Activated CD8-positive, alpha-beta memory T cell treated with anti-CD3 and anti-CD28 coated beads for 4 hours (primary cell): ENCODE results near the gene METTL27.
"Not testable (repeated sequence)": the region's sequence is repeated elsewhere in the genome, so short reads cannot be mapped to it uniquely, and the experiment has no call there.

ENCODE experiments used
- DNase-seq, 2 donors: peaks; one replicate each; pipeline ENCODE4 v3.0.0-alpha.2; 2020; ENCODE audit warnings: low read depth in 2 of 2

The METTL27 gene

DNA sequence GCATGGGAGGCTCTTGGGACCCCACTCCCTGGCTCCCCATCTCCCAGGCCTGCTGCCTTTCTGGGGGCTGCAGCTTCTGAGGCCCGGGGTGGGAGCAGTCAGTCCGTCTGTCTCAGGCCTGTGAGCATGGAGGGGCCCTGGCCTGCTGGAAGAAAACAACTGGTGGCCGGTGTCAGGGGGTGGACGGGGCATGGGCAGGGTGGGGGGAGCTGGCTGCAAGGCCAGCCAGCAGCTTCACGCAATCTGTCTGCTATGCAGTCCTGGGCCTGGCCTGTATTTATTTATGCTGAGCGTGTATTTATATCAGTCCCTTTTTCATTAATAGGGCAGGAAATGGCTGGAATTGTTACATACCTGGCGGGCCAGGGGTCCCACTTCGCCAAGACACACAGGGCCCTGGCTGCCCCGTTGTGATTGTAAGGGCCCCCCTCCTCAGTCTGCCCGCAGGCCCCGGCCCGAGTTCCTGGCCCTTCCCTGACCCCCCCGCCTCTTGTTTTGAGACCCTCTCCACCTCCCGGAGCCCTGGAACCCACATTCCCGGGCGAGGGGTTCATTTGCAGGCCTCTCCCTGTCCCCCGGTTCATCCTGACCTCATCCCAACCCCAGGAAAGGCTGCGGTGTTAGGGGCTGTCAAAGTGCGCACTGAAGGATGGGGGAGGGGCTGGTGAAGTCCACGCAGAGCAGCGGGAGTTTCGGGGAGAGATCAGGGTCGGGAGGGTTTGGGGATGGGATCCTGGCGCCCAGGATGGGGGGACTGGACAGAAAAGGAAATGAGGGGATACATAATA is 26.9 kb upstream of the METTL27 start:
- no peak for DNase-seq

- DNase-seq = no peak
These were observed 24.1 kb upstream of the METTL27 start for GRCh38 chr7:73866446-73866767.

GRCh38 chr7:73865738-73866445 is 23.6 kb upstream of the METTL27 start:
- no peak for DNase-seq

DNA sequence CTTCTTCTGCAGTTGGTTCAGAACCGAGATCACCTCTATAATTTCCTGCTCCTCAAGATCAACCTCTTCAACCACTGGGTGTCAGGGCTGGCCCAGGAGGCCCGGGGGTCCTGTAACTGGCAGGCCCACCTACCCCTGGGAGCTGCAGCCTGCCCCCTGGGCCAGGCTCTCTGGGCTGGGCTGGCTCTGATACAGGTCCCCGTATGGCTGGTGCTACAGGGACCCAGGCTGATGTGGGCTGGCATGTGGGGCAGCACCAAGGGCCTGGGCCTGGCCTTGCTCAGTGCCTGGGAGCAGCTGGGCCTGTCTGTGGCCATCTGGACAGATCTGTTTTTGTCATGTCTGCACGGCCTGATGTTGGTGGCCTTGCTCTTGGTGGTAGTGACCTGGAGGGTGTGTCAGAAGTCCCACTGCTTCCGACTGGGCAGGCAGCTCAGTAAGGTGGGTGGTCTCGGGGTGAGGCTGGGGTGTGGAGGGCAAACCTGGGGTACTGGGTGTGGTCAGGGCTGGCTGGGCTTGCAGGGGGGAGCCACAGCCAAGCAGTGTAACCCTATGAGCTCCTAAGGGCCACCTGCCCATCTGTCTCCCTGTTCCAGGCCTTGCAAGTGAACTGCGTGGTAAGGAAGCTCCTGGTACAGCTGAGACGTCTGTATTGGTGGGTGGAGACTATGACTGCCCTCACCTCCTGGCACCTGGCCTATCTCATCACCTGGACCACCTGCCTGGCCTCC is 22.8 kb upstream of the METTL27 start:
- DNase-seq = no peak

DNA sequence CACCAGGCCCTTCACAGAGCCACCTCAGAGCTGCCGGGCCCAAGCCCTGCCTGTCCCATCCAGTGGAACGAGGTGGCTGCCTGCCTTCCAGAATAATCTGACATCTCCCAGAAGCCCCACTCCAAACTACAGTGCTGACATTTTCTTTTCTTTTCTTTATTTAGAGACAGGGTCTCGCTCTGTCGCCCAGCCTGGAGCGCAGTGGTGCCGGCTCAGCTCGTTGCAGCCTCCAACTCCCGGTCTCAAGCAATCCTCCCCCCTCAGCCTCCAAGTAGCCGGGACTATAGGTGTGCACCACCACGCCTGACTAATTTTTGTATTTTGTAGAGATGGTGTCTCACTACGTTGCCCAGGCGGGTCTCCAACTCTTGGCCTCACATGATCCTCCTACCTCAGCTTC is 19.0 kb upstream of the METTL27 start:
- DNase-seq = no peak

DNA sequence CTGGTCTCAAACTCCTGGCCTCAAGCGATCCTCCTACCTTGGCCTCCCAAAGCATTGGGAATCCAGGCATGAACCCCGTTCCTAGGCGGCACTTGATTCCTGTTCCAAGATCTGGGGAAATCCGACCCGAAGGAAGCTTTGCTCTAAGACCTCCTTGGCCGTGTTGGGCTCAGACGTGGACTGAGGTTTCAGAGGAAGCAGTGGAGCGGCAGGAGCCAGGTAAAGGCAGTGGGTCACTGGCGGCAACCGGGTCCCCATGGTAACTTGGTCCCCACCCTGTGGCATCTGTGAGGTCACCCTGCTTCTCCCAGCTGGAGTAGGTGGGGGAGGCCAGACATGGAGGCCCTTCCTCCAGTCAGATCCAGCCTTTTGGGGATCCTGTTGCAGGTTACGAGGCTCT is 18.5 kb upstream of the METTL27 start, which contains the start of gene TMEM270:
TSS of gene TMEM270 (plus strand) at position 301 of the 400 bp plus-strand sequence. CDS start at position 337, 36 bp downstream.
- no peak for DNase-seq

- DNase-seq = no peak
These were observed 16.5 kb upstream of the METTL27 start for GRCh38 chr7:73858807-73859206.

- DNase-seq = no peak
These were observed 14.6 kb upstream of the METTL27 start for GRCh38 chr7:73856941-73857340.

- DNase-seq = no peak
These were observed 10.2 kb upstream of the METTL27 start for GRCh38 chr7:73852500-73852899.

- no peak for DNase-seq
These were observed 9.4 kb upstream of the METTL27 start for GRCh38 chr7:73851410-73852338.

- DNase-seq = no peak
These were observed 8.5 kb upstream of the METTL27 start for GRCh38 chr7:73850781-73851207.

DNA sequence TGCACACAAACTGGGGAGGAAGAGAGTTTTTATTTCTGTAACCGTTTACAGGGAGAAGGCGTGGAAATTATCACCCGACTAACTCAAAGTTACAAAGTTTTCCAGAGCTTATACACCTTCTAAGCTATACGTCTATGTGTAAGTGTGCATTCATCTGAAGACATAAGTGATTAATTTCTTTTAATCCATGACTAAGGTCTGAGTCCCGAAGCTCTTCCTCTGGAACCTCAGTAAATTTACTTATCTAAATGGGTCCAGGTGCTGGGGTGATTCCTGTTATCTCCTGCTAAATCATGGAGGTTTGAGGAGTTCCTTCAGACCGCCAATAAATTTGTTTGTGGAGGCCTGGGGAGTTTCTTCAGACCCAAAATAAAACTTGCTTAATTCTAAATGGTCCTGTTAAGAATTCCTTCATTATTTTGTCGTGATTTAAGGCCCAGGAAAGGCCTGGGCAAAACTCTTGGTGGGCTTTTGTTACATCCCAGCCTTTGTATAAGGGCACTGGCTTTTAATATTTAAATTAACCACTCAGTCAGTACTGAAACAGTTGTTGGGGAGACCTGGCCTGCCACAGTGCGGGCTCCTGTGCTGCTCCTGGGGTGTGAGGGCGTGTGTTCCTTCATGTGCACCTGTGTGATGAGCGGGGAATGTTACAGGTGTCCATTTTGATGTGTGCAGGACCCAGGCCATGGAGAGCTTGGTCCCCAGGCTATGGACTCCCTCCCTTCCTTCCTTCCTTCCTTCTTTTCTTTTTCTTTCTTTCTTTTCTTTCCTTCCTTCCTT is 5.8 kb upstream of the METTL27 start:
- DNase-seq = no peak

DNA sequence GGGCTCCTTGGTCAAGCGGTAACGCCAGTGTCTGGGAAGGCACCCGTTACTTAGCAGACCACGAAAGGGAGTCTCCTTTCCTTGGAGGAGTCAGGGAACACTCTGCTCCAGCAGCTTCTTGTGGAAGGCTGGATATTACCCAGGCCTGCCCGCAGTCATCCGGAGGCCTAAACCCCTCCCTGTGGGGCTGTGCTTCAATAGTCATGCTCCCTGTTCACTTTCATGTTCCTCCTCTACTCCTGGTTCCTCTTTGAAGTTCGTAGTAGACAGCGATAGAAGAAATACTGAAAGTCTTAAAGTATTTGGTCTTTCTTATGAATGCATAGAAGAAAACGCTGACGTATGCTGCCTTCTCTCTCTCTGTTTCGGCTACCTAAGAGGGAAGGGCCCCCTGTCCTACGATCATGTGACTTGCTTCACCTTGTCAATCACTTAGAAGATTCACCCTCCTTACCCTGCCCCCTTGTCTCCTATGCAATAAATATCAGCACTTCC is 3.4 kb upstream of the METTL27 start:
- not testable (repeated sequence) for DNase-seq

DNA sequence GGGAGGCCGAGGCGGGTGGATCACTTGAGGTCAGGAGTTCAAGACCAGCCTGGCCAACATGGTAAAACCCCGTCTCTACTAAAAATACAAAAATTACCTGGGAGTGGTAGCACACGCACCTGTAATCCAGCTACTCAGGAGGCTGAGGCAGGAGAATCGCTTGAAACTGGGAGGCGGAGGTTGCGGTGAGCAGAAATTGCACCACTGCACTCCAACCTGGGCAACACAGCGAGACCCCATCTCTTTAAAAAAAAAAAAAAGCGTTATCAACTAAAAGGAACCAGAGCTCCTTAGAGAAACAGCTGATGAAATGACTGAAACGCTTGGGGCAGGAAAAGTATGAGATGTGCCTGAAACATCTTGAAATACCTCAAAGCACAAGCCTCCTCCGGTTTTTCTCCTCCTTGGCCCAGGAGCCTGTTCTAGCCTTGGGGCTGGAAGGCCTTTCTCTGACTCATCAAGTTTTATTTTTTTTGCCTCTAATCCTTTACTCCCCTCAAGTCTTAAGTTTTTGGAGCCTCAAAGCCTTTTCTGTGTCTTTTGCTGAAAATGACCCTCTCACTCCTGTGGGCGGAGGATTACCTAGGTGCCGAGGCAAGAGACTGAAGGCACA is 2.6 kb upstream of the METTL27 start:
- DNase-seq = no peak

GRCh38 chr7:73844131-73844547 is 1.8 kb upstream of the METTL27 start:
- DNase-seq = no peak

GRCh38 chr7:73841689-73842066 is 638 bp downstream of the METTL27 start:
- no peak for DNase-seq

GRCh38 chr7:73840715-73841379 is 1.5 kb downstream of the METTL27 start:
- no peak for DNase-seq

DNA sequence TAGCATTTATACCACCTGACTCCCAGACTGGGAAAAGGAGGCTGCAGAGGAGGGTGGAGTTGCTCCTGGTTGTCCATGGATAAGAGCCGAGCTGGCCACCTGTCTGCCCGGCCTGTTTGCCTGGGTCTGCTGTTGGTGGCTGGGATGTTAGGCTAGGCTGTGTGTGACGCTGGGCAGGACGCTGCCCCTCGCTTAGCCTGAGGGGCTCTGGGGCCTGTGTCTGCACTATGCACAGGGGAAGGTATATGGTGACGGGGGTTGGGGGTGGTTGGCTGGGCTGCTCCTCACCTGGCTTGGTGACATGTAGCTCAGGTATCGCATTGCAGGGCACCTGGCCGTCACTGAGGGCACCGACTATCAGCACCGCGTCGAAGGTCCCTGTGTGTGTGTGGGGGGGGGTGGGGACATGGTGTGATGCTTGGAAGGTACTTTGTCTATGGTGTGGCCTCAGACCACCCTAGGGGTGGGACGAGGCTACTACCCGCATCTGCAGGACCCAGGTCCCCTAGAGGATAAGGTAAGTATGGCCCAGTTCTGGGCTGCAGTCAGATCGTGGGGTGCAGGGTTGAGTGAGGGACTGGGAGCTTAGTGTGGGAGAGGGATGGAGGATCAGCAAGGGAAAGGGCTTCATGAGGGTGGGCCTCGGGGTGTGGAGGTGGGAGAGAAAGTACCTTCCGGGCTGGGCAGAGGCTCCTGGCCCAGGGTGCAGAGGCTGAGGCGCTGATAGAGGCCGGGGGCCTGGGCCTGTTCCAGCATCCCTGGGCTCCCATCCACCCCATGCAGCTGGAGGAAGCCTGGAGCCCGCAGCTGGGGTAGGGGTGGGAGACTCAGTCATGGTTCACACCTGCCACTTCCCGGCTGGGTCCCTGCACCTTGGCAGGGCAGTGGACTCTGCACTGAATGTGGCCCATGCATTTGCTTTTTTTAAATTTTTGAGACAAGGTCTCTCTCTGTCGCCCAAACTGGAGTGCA is 2.3 kb downstream of the METTL27 start:
- DNase-seq = no peak
